ENCODE data around the gene KLHL15.

The KLHL15 gene

DNA sequence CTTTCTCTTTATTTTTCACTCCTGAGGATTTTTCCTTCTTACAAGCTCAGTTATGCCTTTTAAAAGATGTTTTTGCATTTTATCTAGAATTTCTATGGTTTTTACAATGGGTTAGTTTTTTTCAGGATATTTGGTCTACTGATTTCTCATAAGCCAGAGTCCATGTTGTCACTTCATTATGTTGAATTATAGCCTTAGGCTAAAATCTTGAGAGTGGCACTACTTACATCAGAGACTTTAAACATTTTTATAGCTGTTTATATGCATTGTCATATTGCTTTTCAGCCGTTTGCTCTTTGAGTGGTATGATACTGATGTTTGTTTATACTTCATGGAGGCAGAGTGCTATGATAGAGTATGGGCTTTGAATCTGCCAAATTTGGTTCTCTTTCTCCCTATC, 82.8 kb downstream of the KLHL15 start:
- Histone ChIP-seq H3K4me3 (ENCODE audit: low read depth in 1 of 2, low read length in 2 of 2) (no peak overlapping the region), H3K4me1 (ENCODE audit: insufficient read depth, low read length) (no peaks in the 10 kb centered on the region), H3K27ac (ENCODE audit: low read depth, low read length) (no peak overlapping the region), H3K9me3 (ENCODE audit: low read length) (no peaks in the 10 kb centered on the region), H3K27me3 (ENCODE audit: control insufficient read depth in 1 of 2, insufficient read depth in 2 of 2, low read length in 2 of 2) (no peaks in the 10 kb centered on the region), H3K36me3 (ENCODE audit: insufficient read depth, low read length) (no peaks in the 10 kb centered on the region), H3K9ac (ENCODE audit: low read length) (no peak overlapping the region)

- Histone ChIP-seq H3K4me1 (ENCODE audit: insufficient read depth, low read length) (no peaks in the 10 kb centered on the region), H3K36me3 (ENCODE audit: insufficient read depth, low read length) (no peaks in the 10 kb centered on the region), H3K9me3 (ENCODE audit: low read length) (no peaks in the 10 kb centered on the region), H3K27ac (ENCODE audit: low read depth, low read length) (no peak overlapping the region), H3K4me3 (ENCODE audit: low read depth in 1 of 2, low read length in 2 of 2) (no peak overlapping the region), H3K27me3 (ENCODE audit: control insufficient read depth in 1 of 2, insufficient read depth in 2 of 2, low read length in 2 of 2) (peaks cover 0 to 7% of the 10 kb centered on the region in 2 donors), H3K9ac (ENCODE audit: low read length) (no peak overlapping the region)
Observed at GRCh38 chrX:23939203-23939602, 87.8 kb downstream of the KLHL15 start.

GRCh38 chrX:23938690-23939089, 88.3 kb downstream of the KLHL15 start:
- peaks cover 0 to 7% of the 10 kb centered on the region in 2 donors for H3K27me3 ChIP-seq (ENCODE audit: control insufficient read depth in 1 of 2, insufficient read depth in 2 of 2, low read length in 2 of 2)
- H3K9ac ChIP-seq (ENCODE audit: low read length), result no peak overlapping the region
- H3K9me3 ChIP-seq (ENCODE audit: low read length), result no peaks in the 10 kb centered on the region
- H3K36me3 ChIP-seq (ENCODE audit: insufficient read depth, low read length), result no peaks in the 10 kb centered on the region
- H3K27ac ChIP-seq (ENCODE audit: low read depth, low read length), result no peak overlapping the region
- no peak overlapping the region for H3K4me3 ChIP-seq (ENCODE audit: low read depth in 1 of 2, low read length in 2 of 2)
- H3K4me1 ChIP-seq (ENCODE audit: insufficient read depth, low read length), result no peaks in the 10 kb centered on the region

DNA sequence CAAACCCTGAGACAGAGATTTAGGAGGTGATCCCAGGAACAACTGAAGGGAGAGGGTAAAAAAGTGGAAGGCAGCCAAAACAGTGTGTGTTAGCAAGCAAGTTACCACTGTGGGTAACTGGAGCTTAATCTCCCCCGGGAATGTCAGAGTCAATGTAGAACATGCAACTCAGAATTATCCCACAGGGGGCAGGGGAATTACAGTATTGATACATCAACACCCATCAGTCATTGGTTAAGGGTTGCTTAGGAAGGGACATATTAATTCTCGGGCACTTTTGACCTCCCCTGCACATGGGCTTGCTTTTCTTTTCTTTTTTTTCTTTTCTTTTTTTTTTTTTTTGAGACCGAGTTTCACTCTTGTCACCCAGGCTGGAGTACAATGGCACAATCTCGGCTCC, 89.9 kb downstream of the KLHL15 start:
- H3K4me3 ChIP-seq (ENCODE audit: low read depth in 1 of 2, low read length in 2 of 2), result no peak overlapping the region
- no peaks in the 10 kb centered on the region for H3K36me3 ChIP-seq (ENCODE audit: insufficient read depth, low read length)
- no peak overlapping the region for H3K27ac ChIP-seq (ENCODE audit: low read depth, low read length)
- no peaks in the 10 kb centered on the region for H3K4me1 ChIP-seq (ENCODE audit: insufficient read depth, low read length)
- no peak overlapping the region for H3K9ac ChIP-seq (ENCODE audit: low read length)
- H3K27me3 ChIP-seq (ENCODE audit: control insufficient read depth in 1 of 2, insufficient read depth in 2 of 2, low read length in 2 of 2), result peaks cover 0 to 7% of the 10 kb centered on the region in 2 donors
- H3K9me3 ChIP-seq (ENCODE audit: low read length), result no peaks in the 10 kb centered on the region

- H3K4me1 ChIP-seq (ENCODE audit: insufficient read depth, low read length), result no peaks in the 10 kb centered on the region
- no peak overlapping the region for H3K9ac ChIP-seq (ENCODE audit: low read length)
- no peak overlapping the region for H3K27ac ChIP-seq (ENCODE audit: low read depth, low read length)
- no peaks in the 10 kb centered on the region for H3K36me3 ChIP-seq (ENCODE audit: insufficient read depth, low read length)
- H3K27me3 ChIP-seq (ENCODE audit: control insufficient read depth in 1 of 2, insufficient read depth in 2 of 2, low read length in 2 of 2), result peaks cover 0 to 7% of the 10 kb centered on the region in 2 donors
- H3K4me3 ChIP-seq (ENCODE audit: low read depth in 1 of 2, low read length in 2 of 2), result no peak overlapping the region
- no peaks in the 10 kb centered on the region for H3K9me3 ChIP-seq (ENCODE audit: low read length)
Observed at GRCh38 chrX:23936180-23936579, 90.8 kb downstream of the KLHL15 start.

DNA sequence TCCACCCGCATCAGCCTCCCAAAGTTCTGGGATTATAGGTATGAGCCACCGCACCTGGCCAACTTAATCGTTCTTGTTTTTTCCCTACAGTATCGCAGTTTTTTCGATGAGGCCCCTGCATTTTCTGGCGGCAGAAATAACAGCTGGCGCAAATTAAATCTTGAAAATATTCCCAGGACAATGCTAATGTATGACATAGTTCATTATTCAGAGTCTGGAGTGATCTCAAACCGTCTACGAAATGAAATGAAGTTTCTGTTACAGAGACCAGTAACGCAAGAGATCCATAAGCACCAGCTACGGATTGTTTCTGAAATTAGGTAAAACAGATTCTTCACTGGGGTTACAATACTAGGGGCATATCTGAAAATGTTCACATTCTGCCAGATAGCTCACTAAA, 91.9 kb downstream of the KLHL15 start:
- Histone ChIP-seq H3K9ac (ENCODE audit: low read length) (no peak overlapping the region), H3K27ac (ENCODE audit: low read depth, low read length) (no peak overlapping the region), H3K4me1 (ENCODE audit: insufficient read depth, low read length) (no peaks in the 10 kb centered on the region), H3K4me3 (ENCODE audit: low read depth in 1 of 2, low read length in 2 of 2) (no peak overlapping the region), H3K9me3 (ENCODE audit: low read length) (no peaks in the 10 kb centered on the region), H3K36me3 (ENCODE audit: insufficient read depth, low read length) (no peaks in the 10 kb centered on the region), H3K27me3 (ENCODE audit: control insufficient read depth in 1 of 2, insufficient read depth in 2 of 2, low read length in 2 of 2) (peaks cover 0 to 7% of the 10 kb centered on the region in 2 donors)

Measured in muscle layer of colon (tissue), 2 donors.